ENCODE measurements around the gene ENAH.

- TF ChIP-seq CTCF (conservative IDR thresholded peaks at IDR 0.05 in 1 of 2, IDR thresholded peaks at IDR 0.05 in 1 of 2; ENCODE audit: extremely low read depth in 1 of 2, insufficient read depth in 1 of 2, low read depth in 1 of 2, low read length in 2 of 2), result no peak
- TF ChIP-seq EZH2 (IDR thresholded peaks at IDR 0.05; ENCODE audit: borderline replicate concordance, low read length), result no peak
Measured at GRCh38 chr1:225533238-225533637, 119.7 kb downstream of the ENAH start.

Data from mammary epithelial cell (primary cell).